ENCODE measurements around the gene ZP4. TPM values are rescaled to one million over a fixed set of nuclear protein-coding genes. Genes with fewer than 3 reads are reported as not detected.
A peak's percentile ranks its signal among the peaks of the same experiment; 100 is the strongest.

Gene ZP4
- total and polyA plus RNA-seq, 2 of the 8 experiments (the other 6 are each of a cell fraction or from before 2014, with no cell fraction given): not detected

- Histone ChIP-seq H2AFZ (ENCODE audit: low read length) (0 out of 2 replicates have a peak overlapping the region, but pooled peaks have one; percentile 11), H3K4me2 (ENCODE audit: insufficient read depth in 1 of 2, low read depth in 2 of 2, low read length in 2 of 2) (no peak overlapping the region), H3K36me3 (ENCODE audit: control insufficient read depth in 2 of 4, insufficient read depth in 4 of 4, low read length in 3 of 4) (no peaks in the 10 kb centered on the region), H3K79me1 (ENCODE audit: low read depth, low read length) (no peaks in the 10 kb centered on the region), H4K5ac (ENCODE audit: insufficient read length, low read depth, low read length) (no peak overlapping the region), H3K23ac (ENCODE audit: insufficient read length) (no peak overlapping the region), H3K4me3 (ENCODE audit: extremely low read depth in 1 of 4, insufficient read depth in 2 of 4, low read depth in 3 of 4, low read length in 4 of 4) (no peak overlapping the region), H2BK5ac (ENCODE audit: low read depth, low read length) (no peak overlapping the region; the same call in 1 of the 2 replicates), H3K27me3 (replicated peaks in 1 of 4; ENCODE audit: control insufficient read depth in 3 of 4, extremely low read depth in 1 of 4, insufficient read depth in 3 of 4, low read length in 3 of 4) (peaks cover 4 to 10% (median 8%) of the 10 kb centered on the region in 4 experiments), H2BK15ac (ENCODE audit: low read length) (no peak overlapping the region), H3K9me3 (ENCODE audit: insufficient read depth in 2 of 2, low read depth in 1 of 2, low read length in 1 of 2) (no peaks in the 10 kb centered on the region), H3K27ac (ENCODE audit: low read depth, low read length) (no peak overlapping the region), H3K56ac (replicated peaks; ENCODE audit: insufficient read length, low read depth, low read length) (no peak overlapping the region), H2BK120ac (replicated peaks; ENCODE audit: low read depth, low read length) (peak overlapping the region; percentile 20), H3K18ac (ENCODE audit: extremely low read depth, low read length) (no peak overlapping the region), H3K23me2 (ENCODE audit: low read depth, low read length) (no peaks in the 10 kb centered on the region), H3K79me2 (ENCODE audit: control insufficient read depth in 1 of 2, insufficient read depth in 2 of 2, low read length in 2 of 2) (no peaks in the 10 kb centered on the region), H2BK20ac (ENCODE audit: low read length) (no peak overlapping the region), H3K14ac (ENCODE audit: insufficient read length) (no peak overlapping the region), H2AK5ac (ENCODE audit: low read depth, low read length) (no peak overlapping the region), H4K20me1 (replicated peaks in 1 of 2; ENCODE audit: control insufficient read depth in 1 of 2, insufficient read depth in 2 of 2, low read length in 2 of 2) (no peaks in the 10 kb centered on the region), H4K8ac (ENCODE audit: extremely low read depth, insufficient read depth, low read length) (no peak overlapping the region), H3K4me1 (replicated peaks in 1 of 4; ENCODE audit: control insufficient read depth in 3 of 4, insufficient read depth in 4 of 4, low read length in 3 of 4) (peaks cover 0 to 3% (median 2%) of the 10 kb centered on the region in 4 experiments; a peak in 2 of 7 replicates), H3K4ac (replicated peaks; ENCODE audit: insufficient read length, low read depth, low read length) (no peak overlapping the region), H2BK12ac (ENCODE audit: low read depth, low read length) (no peak overlapping the region), H4K91ac (replicated peaks; ENCODE audit: insufficient read length, low read length) (peak overlapping the region; percentile 22), H3K9ac (replicated peaks in 1 of 4; ENCODE audit: extremely low read depth in 1 of 4, low read depth in 3 of 4, low read length in 3 of 4) (no peak overlapping the region)
- ChIA-PET POLR2A (ENCODE audit: partially characterized antibody) (no interaction called here), CTCF (ENCODE audit: partially characterized antibody) (interaction anchor here (1.0 to 5.4 kb wide), 3 partner anchors 17 to 387 kb away, joined by 3 to 90 read pairs (median 3); no protein-coding TSS in a partner anchor)
- DNase-seq (ENCODE audit: low read depth in 1 of 2, low spot score in 2 of 2) (no peak), FAIRE-seq (no peak)
- WGBS, 2 experiments (ENCODE audit: extremely low coverage in 1 of 2, insufficient coverage in 1 of 2, insufficient read length in 1 of 2, insufficient replicate concordance in 2 of 2, low coverage in 1 of 2, low lambda C conversion rate in 2 of 2, missing lambda C conversion rate in 1 of 2): 62% methylated on average over 1 of the region's 1 CpG; no CpG with 5 or more reads in 1 of the 2 experiments
- TF ChIP-seq HDAC6 (IDR thresholded peaks at IDR 0.05; ENCODE audit: low read depth, low read length) (no peak), TAF7 (optimal IDR thresholded peaks at IDR 0.05; ENCODE audit: borderline replicate concordance, low read depth, low read length) (no peak)
These were observed 23.3 kb downstream of the ZP4 start for GRCh38 chr1:237867380-237867888.
